ENCODE measurements around the gene CNTN4. TPM values are rescaled to one million over a fixed set of nuclear protein-coding genes. Genes with fewer than 3 reads are reported as not detected.
A peak's percentile ranks its signal among the peaks of the same experiment; 100 is the strongest.

Gene CNTN4
- total RNA-seq, 1 donor from 2014 or later = 16.5 TPM

DNA sequence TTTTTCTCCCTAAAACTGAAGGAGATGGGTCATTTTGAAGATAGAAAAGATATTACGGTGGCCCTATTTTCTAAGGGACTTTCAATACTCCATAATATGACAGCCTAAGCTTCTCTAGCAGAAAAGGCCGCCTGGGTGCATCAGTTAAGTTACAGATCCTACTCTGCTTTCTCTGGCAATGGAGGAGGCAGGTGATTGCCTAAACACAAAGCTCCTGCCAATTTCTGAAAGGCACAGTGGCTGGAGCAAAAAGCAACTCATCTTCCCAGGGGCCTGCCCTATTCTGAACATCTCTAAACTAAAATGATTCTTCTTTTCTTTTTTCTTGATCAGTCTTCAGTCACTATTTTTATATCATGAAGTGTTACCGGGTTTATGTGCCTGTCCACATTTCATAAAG lies 276.7 kb downstream of the CNTN4 start:
- no peak overlapping the region for H3K4me3 ChIP-seq (ENCODE audit: low read depth, low read length)
- TF ChIP-seq CTCF (IDR thresholded peaks at IDR 0.05; ENCODE audit: insufficient read depth, low read length, poor library complexity, severe bottlenecking) = no peak
- H3K27me3 ChIP-seq (ENCODE audit: control insufficient read depth, insufficient read depth, low read length) = no peaks in the 10 kb centered on the region
- no peaks in the 10 kb centered on the region for H3K36me3 ChIP-seq (ENCODE audit: control insufficient read depth, insufficient read depth, low read length)
- no peak for DNase-seq (ENCODE audit: low read depth)

GRCh38 chr3:2377281-2377680 lies 278.6 kb downstream of the CNTN4 start:
- no peaks in the 10 kb centered on the region for H3K27me3 ChIP-seq (ENCODE audit: control insufficient read depth, insufficient read depth, low read length)
- no peak for TF ChIP-seq CTCF (IDR thresholded peaks at IDR 0.05; ENCODE audit: insufficient read depth, low read length, poor library complexity, severe bottlenecking)

DNA sequence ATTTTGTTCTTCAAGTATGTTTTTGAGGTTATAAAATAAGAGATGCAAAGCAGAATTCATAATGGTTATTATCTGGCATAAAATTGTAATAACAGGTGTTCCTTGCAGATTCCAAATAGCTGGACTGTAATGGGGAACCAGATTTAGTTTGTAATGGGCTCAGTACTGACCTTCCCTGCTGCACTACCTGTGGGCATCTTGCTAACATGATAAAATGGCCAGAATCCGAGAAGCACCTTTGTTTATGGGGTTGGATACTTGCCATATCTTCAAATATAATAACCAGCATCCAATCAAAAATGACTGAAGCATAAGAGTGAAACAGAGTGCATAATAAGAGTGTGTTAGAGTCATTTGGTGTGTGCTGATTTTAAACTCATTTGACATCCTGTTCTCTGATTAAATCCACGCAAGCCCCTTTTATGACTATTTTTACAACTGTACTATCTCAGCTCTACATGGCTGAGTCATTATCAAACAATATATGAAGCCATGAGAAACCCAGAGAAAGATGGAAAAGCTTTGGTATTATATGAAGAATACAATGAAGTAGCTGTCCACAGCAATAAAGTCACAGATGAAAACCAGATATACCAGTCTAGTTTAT lies 292.4 kb downstream of the CNTN4 start:
- H3K27me3 ChIP-seq (ENCODE audit: control insufficient read depth, insufficient read depth, low read length) = no peaks in the 10 kb centered on the region
- TF ChIP-seq CTCF (IDR thresholded peaks at IDR 0.05; ENCODE audit: insufficient read depth, low read length, poor library complexity, severe bottlenecking) = no peak
- no peaks in the 10 kb centered on the region for H3K36me3 ChIP-seq (ENCODE audit: control insufficient read depth, insufficient read depth, low read length)
- H3K4me3 ChIP-seq (ENCODE audit: low read depth, low read length) = no peak overlapping the region
- DNase-seq (ENCODE audit: low read depth) = no peak

More at GRCh38 chr3:2377281-2377680, 278.6 kb downstream of the CNTN4 start:
- H3K36me3 ChIP-seq (ENCODE audit: control insufficient read depth, insufficient read depth, low read length) = no peaks in the 10 kb centered on the region
- no peak overlapping the region for H3K4me3 ChIP-seq (ENCODE audit: low read depth, low read length)
- DNase-seq (ENCODE audit: low read depth) = no peak

- no peak for TF ChIP-seq CTCF (IDR thresholded peaks at IDR 0.05; ENCODE audit: insufficient read depth, low read length, poor library complexity, severe bottlenecking)
These were observed 293.2 kb downstream of the CNTN4 start for GRCh38 chr3:2391896-2392295.

GRCh38 chr3:2392981-2393380 lies 294.3 kb downstream of the CNTN4 start:
- TF ChIP-seq CTCF (IDR thresholded peaks at IDR 0.05; ENCODE audit: insufficient read depth, low read length, poor library complexity, severe bottlenecking) = no peak
- peak; percentile 60 for DNase-seq (ENCODE audit: low read depth)
- Histone ChIP-seq H3K27me3 (ENCODE audit: control insufficient read depth, insufficient read depth, low read length) (no peaks in the 10 kb centered on the region), H3K4me3 (ENCODE audit: low read depth, low read length) (no peak overlapping the region), H3K36me3 (ENCODE audit: control insufficient read depth, insufficient read depth, low read length) (no peaks in the 10 kb centered on the region)

More at GRCh38 chr3:2391896-2392295, 293.2 kb downstream of the CNTN4 start:
- Histone ChIP-seq H3K27me3 (ENCODE audit: control insufficient read depth, insufficient read depth, low read length) (no peaks in the 10 kb centered on the region), H3K4me3 (ENCODE audit: low read depth, low read length) (no peak overlapping the region), H3K36me3 (ENCODE audit: control insufficient read depth, insufficient read depth, low read length) (no peaks in the 10 kb centered on the region)
- DNase-seq (ENCODE audit: low read depth) = no peak

DNA sequence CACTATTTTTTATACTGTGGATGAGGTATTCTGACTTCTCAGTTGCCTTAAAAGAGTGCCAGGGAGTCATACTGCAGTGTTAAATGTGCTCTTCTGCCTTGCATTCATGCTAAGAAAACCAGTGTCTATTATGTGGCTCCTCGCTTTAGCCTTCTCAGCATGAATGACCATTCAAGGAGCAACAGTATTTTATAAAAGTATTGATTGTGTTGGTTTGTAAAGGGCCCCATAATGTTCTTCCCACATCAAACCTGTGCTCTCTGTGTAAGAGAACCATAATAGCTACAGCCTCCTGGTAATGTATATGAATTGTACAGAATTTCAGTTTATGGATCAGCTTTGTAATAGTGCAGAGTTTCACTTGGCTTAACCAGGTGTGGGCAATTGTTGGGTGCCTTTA lies 316.4 kb downstream of the CNTN4 start:
- DNase-seq (ENCODE audit: low read depth) = no peak
- no peaks in the 10 kb centered on the region for H3K27me3 ChIP-seq (ENCODE audit: control insufficient read depth, insufficient read depth, low read length)
- no peaks in the 10 kb centered on the region for H3K36me3 ChIP-seq (ENCODE audit: control insufficient read depth, insufficient read depth, low read length)
- TF ChIP-seq CTCF (IDR thresholded peaks at IDR 0.05; ENCODE audit: insufficient read depth, low read length, poor library complexity, severe bottlenecking) = no peak
- no peak overlapping the region for H3K4me3 ChIP-seq (ENCODE audit: low read depth, low read length)

All from kidney epithelial cell (primary cell).